ENCODE measurements around the gene SNRPD3.
A peak's percentile ranks its signal among the peaks of the same experiment; 100 is the strongest.

SNRPD3 gene

DNA sequence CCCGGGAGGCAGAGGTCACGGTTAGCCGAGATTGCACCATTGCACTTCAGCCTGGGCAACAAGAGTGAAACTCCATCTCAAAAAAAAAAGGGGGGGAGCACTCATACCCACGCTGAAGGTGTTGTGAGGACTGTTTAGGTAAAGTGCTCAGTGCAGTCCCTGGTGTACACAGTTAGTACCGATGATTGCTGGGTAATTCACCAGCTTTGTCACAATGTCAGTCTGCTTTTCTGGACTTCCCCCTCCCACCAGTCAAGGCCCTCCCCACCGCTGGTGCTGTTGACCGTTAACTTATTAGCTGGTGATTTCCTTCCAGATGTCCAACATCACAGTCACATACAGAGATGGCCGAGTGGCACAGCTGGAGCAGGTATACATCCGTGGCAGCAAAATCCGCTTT is 11.9 kb downstream of the SNRPD3 start:
- no peak for DNase-seq (ENCODE audit: low read depth, low spot score)

DNA sequence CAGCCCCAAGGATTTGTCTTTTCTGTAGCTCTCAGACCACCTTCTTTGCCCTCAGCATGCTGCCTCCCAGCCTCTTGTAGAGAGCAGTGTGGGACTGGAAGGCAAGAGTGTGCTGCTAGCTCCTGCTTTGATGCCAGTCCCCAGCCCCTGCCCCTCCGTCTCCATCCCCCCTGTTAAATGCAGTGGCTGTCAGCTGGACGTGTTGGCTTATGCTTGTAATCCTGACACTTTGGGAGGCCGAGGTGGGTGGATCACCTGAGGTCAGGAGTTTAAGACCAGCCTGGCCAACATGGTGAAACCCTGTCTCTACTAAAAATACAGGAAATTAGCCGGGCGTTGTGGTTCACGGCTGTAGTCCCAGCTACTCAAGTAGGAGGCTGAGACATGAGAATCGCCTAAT is 15.5 kb downstream of the SNRPD3 start:
- DNase-seq (ENCODE audit: low read depth, low spot score) = no peak

DNA sequence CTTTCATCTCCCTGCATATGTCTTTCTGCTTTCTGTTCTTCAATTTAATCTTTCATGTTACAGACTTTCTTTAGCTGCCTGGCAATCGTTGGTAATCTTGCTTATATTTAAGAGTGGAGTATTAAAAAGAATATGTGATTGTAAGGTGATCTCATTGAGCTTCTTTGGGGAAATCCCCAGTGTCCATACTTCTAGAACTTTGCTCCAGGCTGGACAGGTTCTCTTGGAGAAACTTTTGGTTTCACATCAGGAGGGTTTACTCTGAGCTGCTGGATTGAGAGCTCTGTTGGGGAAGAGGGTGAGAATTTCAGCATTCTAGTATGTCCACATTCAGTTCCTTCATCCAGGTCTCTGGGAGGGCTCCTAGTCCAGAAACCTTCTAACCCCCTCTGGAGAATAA is 21.0 kb downstream of the SNRPD3 start:
- no peak for DNase-seq (ENCODE audit: low read depth, low spot score)

DNA sequence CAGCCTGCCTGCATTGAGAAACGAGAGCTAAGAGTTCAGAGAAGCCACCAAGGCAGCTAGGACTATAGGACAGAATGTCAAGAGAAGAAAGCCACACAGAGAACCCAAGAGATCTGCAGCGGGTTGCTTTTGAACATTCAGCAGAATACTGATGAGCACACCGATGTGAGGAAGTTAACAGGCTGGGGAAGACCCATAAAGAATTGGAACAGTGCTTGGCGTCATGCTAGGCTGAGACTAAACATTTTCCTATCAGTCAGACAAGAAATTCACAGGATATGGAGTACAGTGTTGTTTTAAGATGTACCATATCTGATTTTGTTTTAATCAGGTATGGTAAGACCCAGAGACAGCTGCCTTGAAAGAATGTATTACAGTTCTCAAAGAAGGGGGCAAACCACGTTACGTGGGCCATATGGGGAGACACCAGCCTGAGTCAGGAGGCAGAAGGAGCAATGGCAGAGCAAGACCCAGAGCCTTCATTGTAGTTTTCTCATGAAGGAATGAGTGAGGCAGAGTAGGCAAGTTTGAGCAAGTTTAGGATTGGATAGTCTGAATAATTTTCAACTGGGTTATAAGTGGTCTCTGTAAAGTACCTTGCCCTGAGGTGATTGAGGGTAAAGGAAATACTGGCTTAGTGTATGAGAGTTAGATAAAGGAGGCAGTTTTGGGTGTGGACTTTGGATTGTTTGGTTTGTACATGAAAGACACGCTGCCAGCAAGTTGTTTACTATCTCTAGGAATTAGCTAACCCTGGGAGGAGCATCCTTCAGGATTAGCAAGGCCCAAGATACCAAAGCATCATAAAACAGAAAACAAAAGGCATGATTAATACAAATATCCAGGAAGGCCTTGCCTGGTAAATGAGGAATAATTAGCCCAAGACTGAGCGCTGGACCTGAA is 22.8 kb downstream of the SNRPD3 start:
- no peak for DNase-seq (ENCODE audit: low read depth, low spot score)

DNA sequence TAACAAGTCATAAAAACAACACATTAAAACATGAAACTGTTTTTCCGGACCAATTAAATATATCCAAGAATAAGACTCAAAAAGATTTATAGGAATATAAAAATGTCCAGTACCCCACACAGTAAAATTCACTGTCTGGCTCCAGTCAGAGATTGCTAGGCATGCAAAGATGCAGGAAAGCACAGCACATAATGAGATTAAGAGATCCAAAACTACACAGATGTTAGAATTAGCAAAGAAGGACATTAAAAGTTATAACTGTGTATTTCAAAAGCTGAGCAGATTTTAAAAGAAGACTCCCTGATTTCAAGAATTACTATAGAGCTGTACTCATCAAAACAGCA is 23.4 kb downstream of the SNRPD3 start:
- no peak for DNase-seq (ENCODE audit: low read depth, low spot score)

DNA sequence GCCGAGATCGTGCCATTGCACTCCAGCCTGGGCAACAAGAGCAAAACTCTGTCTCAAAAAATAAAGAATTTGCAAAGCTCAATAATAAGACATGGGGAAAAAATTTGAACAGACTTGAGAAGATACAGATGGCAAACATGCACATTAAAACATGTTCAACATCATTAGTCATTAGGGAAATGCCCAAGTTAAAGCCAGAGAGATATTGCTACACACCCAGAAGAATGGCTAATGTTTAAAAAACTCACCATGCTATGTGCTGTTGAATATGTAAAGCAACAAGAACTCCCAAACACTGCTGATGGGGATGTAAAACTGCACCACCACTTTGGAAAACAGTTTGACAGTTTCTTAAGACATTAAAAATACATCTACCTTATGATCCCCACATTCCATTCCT is 24.5 kb downstream of the SNRPD3 start:
- DNase-seq (ENCODE audit: low read depth, low spot score) = no peak

DNA sequence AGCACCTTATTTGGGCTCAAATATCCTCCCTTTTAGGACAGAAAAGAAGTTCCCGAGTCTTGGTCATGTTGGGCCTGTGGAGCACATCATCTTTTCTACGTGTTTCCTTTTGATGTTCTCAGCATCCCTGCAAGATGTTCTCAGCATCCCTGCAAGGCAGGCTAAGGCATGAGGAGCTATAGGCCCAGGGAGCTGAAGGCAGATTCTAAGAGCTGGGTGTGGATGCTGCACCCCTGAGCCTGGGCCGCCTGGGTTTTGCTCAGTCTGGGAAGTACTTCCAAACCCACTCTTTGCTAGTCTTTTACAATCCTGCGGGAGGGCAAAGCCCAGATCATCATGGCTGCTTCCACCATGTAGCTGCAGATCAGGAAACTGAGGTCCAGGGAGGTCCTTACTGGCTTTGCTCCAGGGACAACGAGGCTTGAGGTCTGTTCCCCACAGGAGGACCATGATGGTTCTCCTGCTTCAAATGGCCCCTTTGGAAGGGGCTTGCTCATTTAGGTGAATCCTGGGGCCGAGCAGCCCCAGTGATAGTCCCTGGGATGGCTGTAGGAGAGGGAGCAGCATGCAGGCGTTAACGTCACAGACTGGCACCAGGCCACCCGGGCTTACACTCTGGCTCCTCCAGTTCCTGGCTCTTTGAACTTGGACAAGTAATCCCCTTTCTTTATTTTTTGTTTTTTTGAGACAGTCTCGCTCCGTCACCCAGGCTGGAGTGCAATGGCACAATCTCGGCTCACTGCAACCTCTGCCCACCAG is 26.4 kb downstream of the SNRPD3 start:
- no peak for DNase-seq (ENCODE audit: low read depth, low spot score)

DNA sequence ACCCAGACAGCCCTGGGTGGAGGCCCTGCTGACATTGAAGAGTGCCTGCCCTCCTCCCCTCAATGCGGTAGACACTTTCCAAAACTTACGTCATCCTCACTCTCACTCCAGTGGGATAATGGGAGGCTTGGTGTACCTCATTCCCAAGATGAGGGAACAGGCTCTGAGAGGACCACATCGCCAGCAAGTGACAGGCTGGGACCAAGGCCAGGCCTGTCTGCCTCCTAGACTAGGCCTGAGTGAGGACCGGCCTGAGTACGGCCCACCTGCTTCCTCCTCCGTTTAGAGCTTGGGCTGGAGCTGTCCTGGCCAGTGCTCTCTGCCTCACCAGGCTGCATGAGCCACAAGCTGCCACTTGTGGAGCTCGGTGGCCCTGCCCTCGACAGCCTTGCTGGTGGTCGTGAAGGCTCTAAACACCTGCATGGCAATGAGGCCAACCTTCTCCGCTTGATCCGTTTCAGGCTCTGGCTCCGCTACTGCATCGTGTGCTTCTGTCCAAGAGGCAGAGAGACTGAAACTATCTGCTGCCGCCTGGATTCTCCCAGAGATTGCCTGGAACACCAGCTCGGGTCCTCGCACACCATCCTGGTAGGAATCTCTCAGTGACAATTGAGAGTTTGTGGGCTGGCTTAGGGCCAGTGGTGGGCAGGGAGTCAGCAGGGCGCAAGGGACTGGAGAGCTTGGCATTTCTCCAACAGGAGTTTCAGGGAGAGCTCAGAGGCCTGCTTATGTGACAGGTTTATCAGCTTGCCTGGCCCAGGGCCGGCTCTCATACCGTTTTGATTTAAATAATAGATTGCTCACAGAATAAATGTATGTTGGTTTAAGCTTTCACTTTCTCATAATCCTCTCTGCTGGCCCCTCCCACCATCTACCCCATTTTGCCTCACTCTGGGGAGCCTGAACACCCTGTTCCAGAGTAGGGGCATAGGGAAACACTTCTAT is 27.7 kb downstream of the SNRPD3 start:
- DNase-seq (ENCODE audit: low read depth, low spot score) = peak; percentile 73

DNA sequence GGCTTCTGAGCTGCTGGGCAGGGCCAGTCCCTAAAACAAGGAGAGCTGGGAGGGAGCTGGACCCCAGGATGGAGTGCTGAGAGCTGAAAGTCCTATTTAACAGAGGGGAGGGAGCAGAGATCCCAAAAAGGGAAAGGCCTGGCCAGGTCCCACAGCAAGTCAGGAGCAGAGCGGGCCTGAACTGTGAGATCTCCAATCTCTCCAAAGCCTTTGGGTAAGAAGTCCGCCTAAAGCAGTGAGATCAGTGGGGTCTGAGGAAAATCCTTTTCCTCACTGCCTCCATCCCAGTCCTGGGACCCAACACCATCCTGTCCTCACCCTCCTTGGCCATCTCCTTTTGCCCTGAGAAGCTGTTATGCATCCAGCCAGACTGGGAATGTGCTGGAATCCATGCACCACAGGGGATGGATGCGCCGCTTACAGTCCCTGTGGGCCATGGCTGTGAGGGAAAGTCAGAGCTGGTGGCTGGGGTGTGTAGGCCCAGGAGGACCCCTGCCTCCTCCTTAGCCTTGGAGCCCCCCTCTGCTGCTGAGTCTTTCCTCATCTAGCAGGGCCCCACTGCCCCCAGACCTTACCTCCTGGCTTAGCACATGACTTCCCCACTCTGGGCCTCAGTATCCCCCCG is 28.5 kb downstream of the SNRPD3 start:
- no peak for DNase-seq (ENCODE audit: low read depth, low spot score)

DNA sequence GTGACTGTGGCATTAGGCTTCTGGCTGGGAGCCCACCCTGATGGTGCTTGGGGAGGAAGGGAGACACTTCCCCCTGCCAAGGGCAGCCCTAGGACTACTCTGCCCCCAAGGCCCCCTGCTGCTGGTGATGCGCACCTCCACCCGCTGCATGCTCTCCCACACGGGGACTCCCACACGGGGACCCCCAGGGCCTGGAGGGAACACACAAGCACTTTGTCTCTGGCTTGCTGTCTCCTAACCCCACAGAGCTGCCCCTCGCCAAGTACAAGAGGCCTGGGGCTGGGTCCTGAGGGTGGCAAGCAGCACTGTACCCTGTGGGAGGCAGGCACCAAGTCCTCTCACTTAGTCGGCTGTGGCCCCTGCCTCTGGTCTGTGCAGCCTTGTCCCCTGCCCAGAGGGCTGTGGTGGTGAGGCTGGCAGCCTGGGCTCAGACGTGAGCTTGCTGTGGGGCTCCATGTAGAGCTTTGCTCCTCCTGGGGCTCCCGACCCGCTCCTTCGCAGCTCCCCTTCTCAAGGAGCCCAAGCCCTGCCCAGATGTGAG is 29.1 kb downstream of the SNRPD3 start:
- DNase-seq (ENCODE audit: low read depth, low spot score) = no peak

DNA sequence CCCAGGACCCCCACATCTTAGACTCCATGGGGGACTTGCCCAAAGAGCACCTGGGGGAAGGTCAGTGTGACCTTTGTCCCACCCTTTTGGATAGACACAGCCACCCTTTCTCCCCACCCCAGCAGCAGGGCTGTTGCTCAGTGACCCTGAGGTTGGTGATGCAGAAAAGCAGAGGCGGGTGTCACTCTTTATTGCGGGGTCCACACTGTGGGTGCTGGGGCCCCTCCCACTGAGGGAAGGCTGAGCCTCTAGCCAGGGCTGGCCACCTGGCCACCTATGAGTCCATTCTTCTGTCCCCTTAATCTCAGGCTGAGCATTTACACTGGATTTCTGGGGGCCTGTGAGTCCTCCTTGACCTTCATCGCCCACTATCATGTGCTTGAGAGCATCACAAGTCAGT is 29.7 kb downstream of the SNRPD3 start:
- DNase-seq (ENCODE audit: low read depth, low spot score) = no peak

DNA sequence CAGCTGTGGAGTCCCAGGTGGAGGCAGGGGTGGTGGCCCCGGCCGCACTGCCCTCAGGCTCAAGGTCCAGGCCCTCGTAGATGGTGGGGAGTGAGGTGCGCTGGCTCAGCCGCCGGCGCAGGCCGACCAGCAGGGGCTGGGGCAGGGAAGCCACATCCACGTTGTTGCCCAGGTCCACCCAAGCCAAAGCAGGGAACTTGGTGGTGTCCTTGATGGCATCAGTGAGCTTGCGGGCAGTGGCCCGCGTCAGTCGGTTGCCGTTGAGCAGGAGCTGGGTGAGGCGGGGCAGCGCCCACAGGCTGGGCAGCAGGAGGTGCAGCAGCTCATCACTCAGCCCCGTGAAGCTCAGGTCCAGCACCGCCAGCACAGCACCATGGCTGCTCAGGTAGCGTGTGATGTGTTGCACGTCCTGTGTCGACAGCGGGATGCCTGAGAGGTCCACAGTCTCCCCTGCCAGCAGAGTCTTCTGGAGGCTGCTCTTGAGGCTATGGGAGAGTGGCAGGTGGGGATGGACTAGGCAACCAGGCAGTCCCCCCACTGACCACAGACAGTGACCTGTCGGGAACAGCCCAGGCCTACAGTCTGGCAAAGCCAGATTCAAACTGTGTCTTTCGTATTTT is 30.2 kb downstream of the SNRPD3 start:
- DNase-seq (ENCODE audit: low read depth, low spot score) = no peak

DNA sequence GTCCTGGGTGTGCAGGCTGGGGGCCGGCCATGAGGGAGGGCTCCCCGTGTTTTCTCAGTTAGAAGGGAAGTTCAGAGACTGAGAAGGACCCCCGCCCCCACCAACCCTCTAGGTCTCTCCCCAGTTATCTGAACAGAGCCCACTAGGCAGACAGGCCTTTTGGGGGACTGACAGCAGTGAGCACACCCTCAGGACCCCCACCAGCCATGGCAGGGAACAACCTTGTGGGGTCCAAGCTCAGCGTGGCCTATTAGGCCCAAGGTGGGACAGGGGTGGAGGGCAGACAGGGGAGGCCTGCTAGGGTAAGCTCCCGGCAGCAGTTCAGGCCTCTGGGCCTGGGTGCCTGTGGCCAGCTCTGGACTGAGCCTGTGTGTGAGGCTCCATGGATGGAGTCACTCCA is 31.5 kb downstream of the SNRPD3 start:
- no peak for DNase-seq (ENCODE audit: low read depth, low spot score)

DNA sequence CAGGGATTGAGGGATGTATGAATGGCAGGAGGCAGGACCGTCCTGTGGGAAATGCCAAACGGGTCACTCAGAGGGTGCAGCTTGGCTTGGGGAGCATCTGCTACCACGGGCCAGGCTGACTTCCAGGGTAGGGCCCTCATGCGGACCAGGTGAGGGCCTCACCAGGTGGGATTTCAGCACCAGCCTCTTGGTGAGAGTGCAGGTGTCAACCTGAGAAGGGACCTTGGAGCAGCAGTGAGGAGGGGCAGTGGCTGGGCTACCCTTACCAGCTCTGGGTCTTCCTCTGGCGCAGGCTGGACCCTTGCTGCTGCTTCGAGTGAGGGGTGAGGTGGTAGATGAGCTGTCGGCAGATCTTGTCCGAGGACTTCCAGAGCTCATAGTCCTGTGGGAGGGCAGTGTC is 32.1 kb downstream of the SNRPD3 start:
- DNase-seq (ENCODE audit: low read depth, low spot score) = no peak

DNA sequence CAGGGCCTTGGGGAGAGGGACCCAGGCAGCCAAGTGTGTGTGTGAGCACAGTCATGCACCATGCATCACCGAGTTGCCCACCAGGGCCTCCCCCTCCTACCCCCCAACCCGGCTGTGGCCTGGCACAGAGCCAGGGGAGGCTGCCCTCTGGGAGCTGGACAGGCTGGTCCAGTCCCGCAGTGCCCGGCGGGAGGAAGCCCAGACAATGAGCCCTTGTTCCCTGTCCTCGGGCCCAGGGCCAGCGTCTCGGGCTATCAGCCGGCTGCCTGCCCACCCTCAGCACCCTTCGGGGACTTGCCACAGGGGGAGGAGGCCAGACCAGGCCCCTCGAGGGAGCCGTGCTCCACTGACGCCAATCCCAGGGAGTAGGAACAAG is 32.6 kb downstream of the SNRPD3 start:
- DNase-seq (ENCODE audit: low read depth, low spot score) = peak; percentile 84

DNA sequence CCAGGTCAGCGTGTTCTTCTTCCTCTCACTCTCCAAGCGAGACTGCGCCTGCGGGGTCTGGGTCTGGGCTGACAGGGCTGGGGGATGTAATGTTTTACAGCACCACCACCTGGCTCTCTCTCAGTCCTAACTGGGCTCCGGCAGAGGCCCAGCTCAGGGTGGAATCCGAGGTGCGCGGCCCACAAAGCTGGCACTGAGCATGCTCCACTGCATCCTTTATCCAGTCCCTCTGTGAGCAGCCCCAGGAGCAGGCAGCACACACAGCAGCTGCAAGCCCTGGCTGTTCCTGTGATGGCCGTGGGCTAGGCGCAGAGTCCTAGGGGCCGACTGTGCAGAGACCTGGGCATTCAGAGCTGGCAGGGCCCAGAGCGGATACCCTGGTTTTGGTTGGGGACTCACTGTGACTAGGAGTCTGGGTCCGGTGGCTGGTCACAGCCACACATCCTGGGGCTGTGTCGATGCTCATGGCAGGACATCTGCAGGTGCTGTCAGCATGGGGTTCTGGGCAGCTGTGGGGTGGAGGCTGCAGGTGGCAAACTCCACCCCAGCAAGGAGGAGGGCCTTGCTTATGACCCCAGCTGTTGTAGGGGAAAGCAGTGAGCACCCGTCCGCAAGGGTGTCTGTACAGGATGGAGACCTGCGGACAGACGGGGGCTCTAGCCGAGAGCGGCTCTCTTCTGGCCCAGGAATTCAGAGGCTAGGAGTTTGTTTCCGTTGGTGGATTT is 33.1 kb downstream of the SNRPD3 start:
- DNase-seq (ENCODE audit: low read depth, low spot score) = no peak

DNA sequence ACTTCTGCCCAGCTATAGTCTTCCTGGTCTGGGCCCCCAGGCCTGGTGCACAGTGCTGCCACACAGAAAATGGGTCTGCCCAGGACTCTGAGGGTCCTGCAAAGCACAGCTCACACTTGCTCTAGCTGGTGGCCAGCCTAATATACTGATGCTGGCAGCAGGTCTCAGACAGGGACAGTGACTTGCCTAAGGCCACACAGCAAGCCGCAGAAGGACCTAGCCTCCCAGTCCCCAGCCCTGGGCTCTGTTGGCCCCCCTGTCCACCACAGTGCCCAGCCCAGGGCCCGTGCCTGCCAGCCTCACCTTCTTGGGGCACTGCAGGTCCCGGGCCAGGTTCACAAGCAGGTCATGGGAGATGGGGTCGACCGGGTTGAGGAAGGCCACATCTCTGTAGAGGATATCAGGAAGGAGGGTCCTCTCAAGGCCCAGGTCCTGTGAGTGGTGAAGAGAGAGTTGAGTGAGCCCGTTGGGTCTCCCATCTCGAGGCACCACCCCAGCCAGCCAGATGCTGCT is 33.8 kb downstream of the SNRPD3 start:
- DNase-seq (ENCODE audit: low read depth, low spot score) = no peak

DNA sequence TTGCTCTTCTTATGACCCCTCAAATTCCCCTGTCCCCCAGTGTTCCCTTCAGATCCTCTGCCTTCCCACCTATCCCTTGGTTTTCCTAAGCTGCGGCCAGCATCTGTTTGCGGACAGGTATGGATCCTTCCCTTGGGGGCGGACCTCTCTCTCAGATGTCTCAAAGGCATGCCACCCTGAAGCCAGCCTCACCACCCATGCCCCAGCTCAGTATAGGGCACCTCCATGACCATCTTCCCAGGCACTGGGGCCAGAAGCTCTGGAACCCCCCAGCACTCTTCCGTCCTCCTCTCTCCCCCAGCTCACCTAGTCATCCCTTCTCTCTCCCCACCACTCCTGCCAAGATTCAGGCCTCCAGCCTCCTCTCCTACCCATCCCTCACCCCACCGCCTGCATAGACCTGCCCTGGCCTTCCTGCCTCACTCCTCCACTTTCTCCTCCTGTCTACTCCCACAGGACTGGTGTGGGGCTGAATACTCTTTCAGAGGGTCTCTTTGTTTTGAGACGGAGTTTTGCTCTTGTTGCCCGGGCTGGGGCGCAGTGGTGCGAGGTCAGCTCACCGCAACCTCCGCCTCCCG is 34.9 kb downstream of the SNRPD3 start:
- no peak for DNase-seq (ENCODE audit: low read depth, low spot score)

DNA sequence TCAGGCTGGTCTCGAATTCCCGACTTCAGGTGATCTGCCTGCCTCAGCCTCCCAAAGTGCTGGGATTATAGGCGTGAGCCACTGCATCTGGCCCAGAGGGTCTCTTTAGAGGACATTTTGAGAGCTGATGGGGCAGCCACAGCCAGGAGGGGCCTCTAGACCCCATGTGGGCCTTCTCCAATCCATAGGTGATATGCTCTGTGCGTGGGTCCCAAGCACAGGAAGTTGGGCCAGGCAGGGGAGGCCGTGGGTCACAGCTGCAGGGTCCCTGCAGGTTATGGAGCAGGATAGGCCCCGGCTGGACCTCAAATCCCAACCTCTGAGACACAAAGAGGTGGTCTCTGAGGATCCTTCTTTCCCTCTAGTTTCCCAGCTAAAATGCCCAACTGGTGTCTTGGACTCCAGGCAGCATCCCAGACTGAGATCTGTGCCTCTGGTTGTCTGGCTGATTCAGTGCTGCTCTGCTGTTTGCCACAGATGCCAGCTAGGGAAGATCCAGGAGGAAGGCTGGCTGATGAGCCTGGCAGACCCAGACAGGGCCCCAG is 35.6 kb downstream of the SNRPD3 start:
- no peak for DNase-seq (ENCODE audit: low read depth, low spot score)
